ENCODE measurements around the gene KIF14. TPM values are rescaled to one million over a fixed set of nuclear protein-coding genes. Genes with fewer than 3 reads are reported as not detected.

Gene KIF14
- total and polyA plus RNA-seq, 2 donors (not counting 3 experiments of a cell fraction or from before 2014, with no cell fraction given): 1.5 to 13.8 TPM

DNA sequence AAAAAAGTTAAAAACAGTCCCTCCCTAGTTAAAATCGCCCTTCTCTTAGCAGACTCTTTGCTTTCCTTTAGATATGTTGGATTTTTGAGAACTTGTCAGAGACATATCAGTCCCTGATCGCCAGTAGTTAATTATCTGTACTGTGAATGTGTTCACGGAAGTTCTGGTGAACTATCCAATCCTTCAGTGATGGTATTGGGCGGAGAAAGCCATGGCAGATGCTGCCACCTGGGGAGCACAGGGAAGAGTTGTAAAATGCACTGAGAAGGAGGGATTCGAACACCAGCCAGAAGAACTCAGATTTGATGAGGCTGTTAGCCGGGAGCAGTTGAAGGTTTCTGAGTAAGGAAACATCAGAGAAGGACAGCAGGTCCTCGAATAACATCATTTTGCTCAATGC is 17.5 kb upstream of the KIF14 start:
- no peaks in the 10 kb centered on the region for H3K27me3 ChIP-seq (ENCODE audit: control insufficient read depth in 2 of 2, insufficient read depth in 2 of 2, low read length in 2 of 2)
- ChIA-PET POLR2A (no interaction called here), CTCF (interaction anchor here (1.1 kb wide), 1 partner anchor 16 kb away, joined by 3 read pairs; no protein-coding TSS in a partner anchor)
- BruUV-seq (replicated peaks): no TSS peak
- H3K4me2 ChIP-seq (ENCODE audit: insufficient read depth, low read length): no peak overlapping the region
- H3K79me2 ChIP-seq (ENCODE audit: control insufficient read depth, insufficient read depth, low read length): no peaks in the 10 kb centered on the region
- H3K9me3 ChIP-seq (replicated peaks; ENCODE audit: control insufficient read depth, insufficient read depth, low read length): no peaks in the 10 kb centered on the region
- no peaks in the 10 kb centered on the region for H3K9me1 ChIP-seq (replicated peaks; ENCODE audit: control insufficient read depth, extremely low read depth, insufficient read depth, low read length)
- no peaks in the 10 kb centered on the region for H3K36me3 ChIP-seq (ENCODE audit: control insufficient read depth in 2 of 2, extremely low read depth in 1 of 2, insufficient read depth in 2 of 2, low read length in 2 of 2)
- H3K4me3 ChIP-seq (replicated peaks in 1 of 3; ENCODE audit: insufficient read depth in 1 of 3, low read depth in 1 of 3, low read length in 3 of 3): no peak overlapping the region
- TF ChIP-seq EZH2 (IDR thresholded peaks at IDR 0.05; ENCODE audit: borderline replicate concordance, low read depth, low read length, severe bottlenecking) (no peak), MAX (IDR thresholded peaks at IDR 0.05; ENCODE audit: insufficient read depth, insufficient read length) (no peak), FOS (IDR thresholded peaks at IDR 0.05; ENCODE audit: borderline replicate concordance, insufficient read depth, low read length) (no peak), MYC (IDR thresholded peaks at IDR 0.05; ENCODE audit: low read depth, low read length) (no peak), GATA2 (IDR thresholded peaks at IDR 0.05; ENCODE audit: insufficient read depth, insufficient read length, low read depth, low read length) (no peak), POLR2AphosphoS5 (IDR thresholded peaks at IDR 0.05; ENCODE audit: insufficient read depth, low read depth, low read length) (no peak), POLR2A (IDR thresholded peaks at IDR 0.05; ENCODE audit: low read depth, low read length) (no peak), JUN (IDR thresholded peaks at IDR 0.05; ENCODE audit: borderline replicate concordance, insufficient read depth, insufficient read length, low read depth) (no peak)
- TF ChIP-seq, protein P1, sequence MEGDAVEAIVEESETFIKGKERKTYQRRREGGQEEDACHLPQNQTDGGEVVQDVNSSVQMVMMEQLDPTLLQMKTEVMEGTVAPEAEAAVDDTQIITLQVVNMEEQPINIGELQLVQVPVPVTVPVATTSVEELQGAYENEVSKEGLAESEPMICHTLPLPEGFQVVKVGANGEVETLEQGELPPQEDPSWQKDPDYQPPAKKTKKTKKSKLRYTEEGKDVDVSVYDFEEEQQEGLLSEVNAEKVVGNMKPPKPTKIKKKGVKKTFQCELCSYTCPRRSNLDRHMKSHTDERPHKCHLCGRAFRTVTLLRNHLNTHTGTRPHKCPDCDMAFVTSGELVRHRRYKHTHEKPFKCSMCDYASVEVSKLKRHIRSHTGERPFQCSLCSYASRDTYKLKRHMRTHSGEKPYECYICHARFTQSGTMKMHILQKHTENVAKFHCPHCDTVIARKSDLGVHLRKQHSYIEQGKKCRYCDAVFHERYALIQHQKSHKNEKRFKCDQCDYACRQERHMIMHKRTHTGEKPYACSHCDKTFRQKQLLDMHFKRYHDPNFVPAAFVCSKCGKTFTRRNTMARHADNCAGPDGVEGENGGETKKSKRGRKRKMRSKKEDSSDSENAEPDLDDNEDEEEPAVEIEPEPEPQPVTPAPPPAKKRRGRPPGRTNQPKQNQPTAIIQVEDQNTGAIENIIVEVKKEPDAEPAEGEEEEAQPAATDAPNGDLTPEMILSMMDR (IDR thresholded peaks at IDR 0.05; ENCODE audit: extremely low read depth in 1 of 2, insufficient read depth in 1 of 2, low read depth in 1 of 2, low read length in 2 of 2): no peak
- DNase-seq (ENCODE audit: low read depth, low spot score): no peak
- no peak overlapping the region for H3K27ac ChIP-seq (ENCODE audit: insufficient read depth, low read depth, low read length)
- H3K9ac ChIP-seq (replicated peaks; ENCODE audit: extremely low read depth, insufficient read depth, low read length): no peak overlapping the region
- dilution Hi-C loops (cut with MboI; ENCODE audit: extremely low pct_ligation_motif_present, low sequenced_read_pairs) (no loop called here), intact Hi-C loops (cut with micrococcal nuclease) (no loop called here)
- H2AFZ ChIP-seq (ENCODE audit: low read depth, low read length): peak overlapping the region; percentile 13
- no peaks in the 10 kb centered on the region for H4K20me1 ChIP-seq (replicated peaks; ENCODE audit: control insufficient read depth, extremely low read depth, insufficient read depth, low read length)
- no peak for FAIRE-seq
- peaks cover 14% of the 10 kb centered on the region for H3K4me1 ChIP-seq (ENCODE audit: control insufficient read depth, extremely low read depth, insufficient read depth, low read length)

Measured in endothelial cell of umbilical vein (primary cell).